WERI-Rb-1 (cell line): Measurements from ENCODE around the gene DPP10.

Experiments
- DNase-seq: peaks from one replicate; pipeline ENCODE4 v3.0.0-alpha.2; 2020
- H3K27ac ChIP-seq: fragments of 250-450 bp; sonication (Bioruptor Pico); 2 replicates; pipeline ENCODE4 v1.5.1; 2020; ENCODE audit warnings: mild to moderate bottlenecking, moderate library complexity
- H3K27me3 ChIP-seq: fragments of 250-450 bp; sonication (Bioruptor Pico); 2 replicates; pipeline ENCODE4 v1.5.1; 2021; ENCODE audit warnings: mild to moderate bottlenecking, low read depth, moderate library complexity; ENCODE audit not compliant: insufficient read depth, severe bottlenecking
- H3K36me3 ChIP-seq: fragments of 250-450 bp; sonication (Bioruptor Pico); 2 replicates; pipeline ENCODE4 v1.5.1; 2020; ENCODE audit warnings: mild to moderate bottlenecking, moderate library complexity
- H3K4me3 ChIP-seq: 2 replicates; pipeline ENCODE4 v1.5.1; 2011; ENCODE audit warnings: low read depth, mild to moderate bottlenecking, control low read depth, low read length
- H3K9me3 ChIP-seq: fragments of 250-450 bp; sonication (Bioruptor Pico); 2 replicates; pipeline ENCODE4 v1.5.1; 2021; ENCODE audit warnings: mild to moderate bottlenecking, moderate library complexity; ENCODE audit not compliant: severe bottlenecking
- TF ChIP-seq, protein P1 (sequence below): IDR thresholded peaks from 2 replicates; pipeline ENCODE4 v1.5.1; 2011; ENCODE audit warnings: low read depth, mild to moderate bottlenecking, control low read depth, inconsistent platforms, low read length

Gene DPP10

GRCh38 chr2:115573756-115574155 is 1131.3 kb downstream of the DPP10 start:
- Histone ChIP-seq H3K36me3 (peaks cover 37% of the 10 kb centered on the region), H3K27ac (no peak overlapping the region), H3K4me3 (no peak overlapping the region), H3K9me3 (no peaks in the 10 kb centered on the region), H3K27me3 (no peaks in the 10 kb centered on the region)
- TF ChIP-seq, protein P1, sequence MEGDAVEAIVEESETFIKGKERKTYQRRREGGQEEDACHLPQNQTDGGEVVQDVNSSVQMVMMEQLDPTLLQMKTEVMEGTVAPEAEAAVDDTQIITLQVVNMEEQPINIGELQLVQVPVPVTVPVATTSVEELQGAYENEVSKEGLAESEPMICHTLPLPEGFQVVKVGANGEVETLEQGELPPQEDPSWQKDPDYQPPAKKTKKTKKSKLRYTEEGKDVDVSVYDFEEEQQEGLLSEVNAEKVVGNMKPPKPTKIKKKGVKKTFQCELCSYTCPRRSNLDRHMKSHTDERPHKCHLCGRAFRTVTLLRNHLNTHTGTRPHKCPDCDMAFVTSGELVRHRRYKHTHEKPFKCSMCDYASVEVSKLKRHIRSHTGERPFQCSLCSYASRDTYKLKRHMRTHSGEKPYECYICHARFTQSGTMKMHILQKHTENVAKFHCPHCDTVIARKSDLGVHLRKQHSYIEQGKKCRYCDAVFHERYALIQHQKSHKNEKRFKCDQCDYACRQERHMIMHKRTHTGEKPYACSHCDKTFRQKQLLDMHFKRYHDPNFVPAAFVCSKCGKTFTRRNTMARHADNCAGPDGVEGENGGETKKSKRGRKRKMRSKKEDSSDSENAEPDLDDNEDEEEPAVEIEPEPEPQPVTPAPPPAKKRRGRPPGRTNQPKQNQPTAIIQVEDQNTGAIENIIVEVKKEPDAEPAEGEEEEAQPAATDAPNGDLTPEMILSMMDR: no peak
- DNase-seq: no peak

DNA sequence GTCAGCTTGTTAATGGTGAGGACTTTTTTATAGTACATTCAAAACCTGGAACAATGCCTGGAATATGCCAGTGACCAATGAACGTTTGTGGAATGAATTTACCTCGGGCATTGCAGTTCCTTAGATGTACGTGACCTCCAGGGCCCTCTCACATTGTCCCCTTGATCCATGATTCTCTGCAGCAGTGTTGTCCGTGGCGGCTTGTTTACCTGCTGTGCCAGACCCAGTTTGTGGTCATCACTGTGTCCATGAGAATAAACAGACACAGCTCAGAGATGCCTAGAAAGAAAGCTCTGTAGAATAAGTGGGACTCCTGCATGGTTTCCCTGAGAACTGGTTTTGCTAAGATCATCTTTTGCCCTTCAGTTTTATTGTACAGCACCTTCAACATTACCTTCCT is 1132.2 kb downstream of the DPP10 start:
- H3K9me3 ChIP-seq: no peaks in the 10 kb centered on the region
- H3K27me3 ChIP-seq: no peaks in the 10 kb centered on the region
- peaks cover 41% of the 10 kb centered on the region for H3K36me3 ChIP-seq
- H3K4me3 ChIP-seq: no peak overlapping the region
- H3K27ac ChIP-seq: no peak overlapping the region
- TF ChIP-seq, protein P1: no peak
- DNase-seq: no peak

DNA sequence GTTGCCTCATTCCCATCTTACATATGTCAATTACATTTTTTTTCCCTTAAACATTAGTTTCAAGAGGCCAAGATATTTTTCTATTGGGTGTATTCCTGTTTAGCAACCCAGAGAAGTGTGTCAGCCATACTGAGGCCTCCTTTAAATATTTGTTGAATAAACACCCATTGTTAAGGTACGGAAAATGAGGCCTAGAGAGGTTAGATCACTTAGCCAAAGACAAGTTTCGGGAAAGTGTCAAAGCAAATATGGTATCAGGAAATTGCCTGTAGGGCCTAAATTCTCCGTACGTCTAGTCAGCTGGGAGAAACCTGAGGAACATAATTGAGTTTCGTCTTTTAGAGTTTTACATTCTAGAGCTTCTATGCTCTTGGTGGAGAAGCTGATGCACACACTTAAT is 1138.3 kb downstream of the DPP10 start:
- no peaks in the 10 kb centered on the region for H3K9me3 ChIP-seq
- H3K4me3 ChIP-seq: no peak overlapping the region
- peaks cover 60% of the 10 kb centered on the region for H3K36me3 ChIP-seq
- H3K27ac ChIP-seq: no peak overlapping the region
- TF ChIP-seq, protein P1: no peak
- no peak for DNase-seq
- H3K27me3 ChIP-seq: no peaks in the 10 kb centered on the region

DNA sequence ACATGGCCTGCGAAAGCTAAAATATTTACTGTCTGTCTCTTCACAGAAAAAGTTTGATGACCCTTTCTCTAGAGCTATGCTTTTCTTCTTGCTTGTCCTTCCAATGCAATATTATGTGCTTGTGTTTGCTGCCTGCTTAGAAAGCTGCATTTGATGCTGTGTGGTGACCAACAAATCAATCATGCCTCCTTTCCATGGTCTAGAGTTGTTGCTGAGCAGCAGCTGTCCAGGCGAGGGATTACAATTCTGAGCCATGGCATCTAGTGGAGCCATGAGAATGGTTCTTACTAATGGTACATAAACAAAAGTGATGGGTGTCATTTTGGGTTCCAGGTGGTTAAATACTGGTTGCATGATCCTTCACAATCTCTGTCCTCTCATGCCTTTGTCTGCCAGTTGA is 1142.1 kb downstream of the DPP10 start:
- Histone ChIP-seq H3K27me3 (no peaks in the 10 kb centered on the region), H3K9me3 (no peaks in the 10 kb centered on the region), H3K4me3 (no peak overlapping the region), H3K27ac (no peak overlapping the region), H3K36me3 (peaks cover 53% of the 10 kb centered on the region)
- DNase-seq: no peak
- TF ChIP-seq, protein P1: no peak

DNA sequence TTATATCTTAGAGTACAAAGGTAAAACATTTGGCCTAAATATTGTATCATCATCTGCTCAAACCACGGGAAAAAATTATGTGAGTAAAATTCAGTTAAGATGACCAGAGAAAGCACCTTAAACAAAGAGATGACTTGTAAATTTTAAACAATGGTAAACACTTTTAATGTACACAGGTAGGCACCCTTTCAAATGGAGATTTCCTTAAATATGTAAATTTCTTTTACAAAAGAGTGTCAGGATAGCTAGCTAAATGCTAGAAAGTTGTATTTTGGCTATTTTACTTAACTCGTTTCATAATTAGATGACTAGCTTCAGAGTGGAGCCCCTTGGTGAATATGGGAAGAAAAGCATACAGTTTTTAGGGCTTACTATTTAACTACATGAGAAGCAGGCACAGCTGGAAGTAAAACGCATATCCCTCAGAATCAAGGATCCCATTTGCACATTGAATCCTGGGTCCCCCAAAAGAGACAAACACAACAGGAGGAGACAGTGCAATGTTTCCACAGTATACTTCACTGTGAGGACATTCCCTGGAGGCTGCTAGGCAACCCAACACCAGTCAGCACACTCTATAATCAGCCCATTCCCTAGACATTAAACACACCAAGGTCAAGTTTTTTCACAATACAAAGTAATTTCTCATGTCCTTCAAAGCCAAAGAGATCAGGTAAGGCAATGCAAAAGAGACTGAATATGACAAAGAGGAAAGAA is 1154.4 kb downstream of the DPP10 start:
- DNase-seq: no peak
- Histone ChIP-seq H3K27me3 (no peaks in the 10 kb centered on the region), H3K36me3 (peaks cover 13% of the 10 kb centered on the region), H3K27ac (no peak overlapping the region), H3K4me3 (no peak overlapping the region), H3K9me3 (no peaks in the 10 kb centered on the region)
- TF ChIP-seq, protein P1: no peak

DNA sequence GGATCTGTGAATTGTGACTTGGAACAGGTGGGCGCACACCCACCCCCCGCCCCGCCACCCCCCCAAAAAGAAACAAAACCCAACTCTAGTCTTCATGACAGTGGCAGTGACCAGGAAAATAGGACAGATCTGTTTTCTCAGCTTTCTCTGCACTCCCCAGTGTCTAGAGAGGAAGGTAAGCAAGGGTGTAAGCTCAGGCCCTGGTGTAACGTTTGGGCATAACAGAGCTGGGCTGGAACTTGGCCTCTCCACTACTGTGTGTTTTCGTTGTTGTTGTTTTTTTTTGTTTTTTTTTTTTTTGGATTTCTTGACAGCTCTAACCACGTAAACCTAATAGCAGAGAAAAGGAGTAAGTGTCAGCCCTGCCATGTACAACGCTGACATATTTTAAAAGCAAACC is 1160.8 kb downstream of the DPP10 start:
- H3K27me3 ChIP-seq: no peaks in the 10 kb centered on the region
- TF ChIP-seq, protein P1: no peak
- no peak overlapping the region for H3K27ac ChIP-seq
- H3K9me3 ChIP-seq: no peaks in the 10 kb centered on the region
- no peak for DNase-seq
- peaks cover 19% of the 10 kb centered on the region for H3K36me3 ChIP-seq
- no peak overlapping the region for H3K4me3 ChIP-seq
